Activated CD8-positive, alpha-beta memory T cell treated with anti-CD3 and anti-CD28 coated beads, Interleukin-2, amount 50 U/mL, for 24 hours (primary cell): ENCODE data around the gene AGAP3.
A peak's percentile ranks its signal among the peaks of the same experiment; 100 is the strongest.

Source experiments
- DNase-seq: peaks from one replicate; pipeline ENCODE4 v3.0.0-alpha.2; 2020; ENCODE audit errors: extremely low read depth

Gene AGAP3

GRCh38 chr7:151110236-151110940 lies 24.1 kb downstream of the AGAP3 start:
- DNase-seq: no peak

- DNase-seq: peak; percentile 43
These were observed 24.8 kb downstream of the AGAP3 start for GRCh38 chr7:151110941-151111645.

- DNase-seq: no peak
These were observed 27.3 kb downstream of the AGAP3 start for GRCh38 chr7:151113344-151114150.

- DNase-seq: no peak
These were observed 28.1 kb downstream of the AGAP3 start for GRCh38 chr7:151114151-151115090.

GRCh38 chr7:151115121-151115835 lies 29.0 kb downstream of the AGAP3 start:
- no peak for DNase-seq

GRCh38 chr7:151115836-151116418 lies 29.7 kb downstream of the AGAP3 start:
- DNase-seq: no peak

- no peak for DNase-seq
These were observed 30.5 kb downstream of the AGAP3 start for GRCh38 chr7:151116603-151117440.

GRCh38 chr7:151117565-151117964 lies 31.3 kb downstream of the AGAP3 start:
- no peak for DNase-seq

GRCh38 chr7:151118108-151119054 lies 32.1 kb downstream of the AGAP3 start:
- DNase-seq: no peak

GRCh38 chr7:151119055-151119415 lies 32.8 kb downstream of the AGAP3 start:
- no peak for DNase-seq

- DNase-seq: no peak
These were observed 33.6 kb downstream of the AGAP3 start for GRCh38 chr7:151119902-151120301.

GRCh38 chr7:151120896-151121295 lies 34.6 kb downstream of the AGAP3 start:
- DNase-seq: no peak

GRCh38 chr7:151121380-151122170 lies 35.3 kb downstream of the AGAP3 start:
- DNase-seq: no peak

GRCh38 chr7:151122276-151122675 lies 36.0 kb downstream of the AGAP3 start:
- no peak for DNase-seq

GRCh38 chr7:151122796-151123157 lies 36.5 kb downstream of the AGAP3 start:
- no peak for DNase-seq

GRCh38 chr7:151123158-151123821 lies 37.0 kb downstream of the AGAP3 start:
- no peak for DNase-seq

GRCh38 chr7:151123822-151124464 lies 37.7 kb downstream of the AGAP3 start:
- peak; percentile 47 for DNase-seq
